ENCODE data around the gene MRPL53. TPM values are rescaled to one million over a fixed set of nuclear protein-coding genes. Genes with fewer than 3 reads are reported as not detected.

The MRPL53 gene
- total and polyA plus RNA-seq, 9 of the 15 experiments (the other 6 are each of a cell fraction or from before 2014, with no cell fraction given), result 11.5 to 87.9 (median 41.1) TPM

- no peak for TF ChIP-seq RUNX1 (IDR thresholded peaks at IDR 0.05; ENCODE audit: low read depth)
- peak; percentile 74 for TF ChIP-seq CXXC5 (CRISPR knock-in tag; IDR thresholded peaks at IDR 0.05)
- TF ChIP-seq, protein P1, sequence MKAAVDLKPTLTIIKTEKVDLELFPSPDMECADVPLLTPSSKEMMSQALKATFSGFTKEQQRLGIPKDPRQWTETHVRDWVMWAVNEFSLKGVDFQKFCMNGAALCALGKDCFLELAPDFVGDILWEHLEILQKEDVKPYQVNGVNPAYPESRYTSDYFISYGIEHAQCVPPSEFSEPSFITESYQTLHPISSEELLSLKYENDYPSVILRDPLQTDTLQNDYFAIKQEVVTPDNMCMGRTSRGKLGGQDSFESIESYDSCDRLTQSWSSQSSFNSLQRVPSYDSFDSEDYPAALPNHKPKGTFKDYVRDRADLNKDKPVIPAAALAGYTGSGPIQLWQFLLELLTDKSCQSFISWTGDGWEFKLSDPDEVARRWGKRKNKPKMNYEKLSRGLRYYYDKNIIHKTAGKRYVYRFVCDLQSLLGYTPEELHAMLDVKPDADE (conservative IDR thresholded peaks at IDR 0.05; ENCODE audit: control insufficient read depth, low read depth, low read length), result peak; percentile 57; the same call in 1 of the 2 replicates
- no peak for TF ChIP-seq FOXM1 (IDR thresholded peaks at IDR 0.05; ENCODE audit: low read depth)
- TF ChIP-seq FOXM1 (CRISPR knock-in tag; IDR thresholded peaks at IDR 0.05; ENCODE audit: low read depth), result no peak
- TF ChIP-seq, protein P2, sequence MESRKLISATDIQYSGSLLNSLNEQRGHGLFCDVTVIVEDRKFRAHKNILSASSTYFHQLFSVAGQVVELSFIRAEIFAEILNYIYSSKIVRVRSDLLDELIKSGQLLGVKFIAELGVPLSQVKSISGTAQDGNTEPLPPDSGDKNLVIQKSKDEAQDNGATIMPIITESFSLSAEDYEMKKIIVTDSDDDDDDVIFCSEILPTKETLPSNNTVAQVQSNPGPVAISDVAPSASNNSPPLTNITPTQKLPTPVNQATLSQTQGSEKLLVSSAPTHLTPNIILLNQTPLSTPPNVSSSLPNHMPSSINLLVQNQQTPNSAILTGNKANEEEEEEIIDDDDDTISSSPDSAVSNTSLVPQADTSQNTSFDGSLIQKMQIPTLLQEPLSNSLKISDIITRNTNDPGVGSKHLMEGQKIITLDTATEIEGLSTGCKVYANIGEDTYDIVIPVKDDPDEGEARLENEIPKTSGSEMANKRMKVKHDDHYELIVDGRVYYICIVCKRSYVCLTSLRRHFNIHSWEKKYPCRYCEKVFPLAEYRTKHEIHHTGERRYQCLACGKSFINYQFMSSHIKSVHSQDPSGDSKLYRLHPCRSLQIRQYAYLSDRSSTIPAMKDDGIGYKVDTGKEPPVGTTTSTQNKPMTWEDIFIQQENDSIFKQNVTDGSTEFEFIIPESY (CRISPR knock-in tag; IDR thresholded peaks at IDR 0.05), result no peak
- TF ChIP-seq XRCC4 (IDR thresholded peaks at IDR 0.05; ENCODE audit: extremely low read depth, insufficient read depth, insufficient read length), result no peak
- TF ChIP-seq, protein P3, sequence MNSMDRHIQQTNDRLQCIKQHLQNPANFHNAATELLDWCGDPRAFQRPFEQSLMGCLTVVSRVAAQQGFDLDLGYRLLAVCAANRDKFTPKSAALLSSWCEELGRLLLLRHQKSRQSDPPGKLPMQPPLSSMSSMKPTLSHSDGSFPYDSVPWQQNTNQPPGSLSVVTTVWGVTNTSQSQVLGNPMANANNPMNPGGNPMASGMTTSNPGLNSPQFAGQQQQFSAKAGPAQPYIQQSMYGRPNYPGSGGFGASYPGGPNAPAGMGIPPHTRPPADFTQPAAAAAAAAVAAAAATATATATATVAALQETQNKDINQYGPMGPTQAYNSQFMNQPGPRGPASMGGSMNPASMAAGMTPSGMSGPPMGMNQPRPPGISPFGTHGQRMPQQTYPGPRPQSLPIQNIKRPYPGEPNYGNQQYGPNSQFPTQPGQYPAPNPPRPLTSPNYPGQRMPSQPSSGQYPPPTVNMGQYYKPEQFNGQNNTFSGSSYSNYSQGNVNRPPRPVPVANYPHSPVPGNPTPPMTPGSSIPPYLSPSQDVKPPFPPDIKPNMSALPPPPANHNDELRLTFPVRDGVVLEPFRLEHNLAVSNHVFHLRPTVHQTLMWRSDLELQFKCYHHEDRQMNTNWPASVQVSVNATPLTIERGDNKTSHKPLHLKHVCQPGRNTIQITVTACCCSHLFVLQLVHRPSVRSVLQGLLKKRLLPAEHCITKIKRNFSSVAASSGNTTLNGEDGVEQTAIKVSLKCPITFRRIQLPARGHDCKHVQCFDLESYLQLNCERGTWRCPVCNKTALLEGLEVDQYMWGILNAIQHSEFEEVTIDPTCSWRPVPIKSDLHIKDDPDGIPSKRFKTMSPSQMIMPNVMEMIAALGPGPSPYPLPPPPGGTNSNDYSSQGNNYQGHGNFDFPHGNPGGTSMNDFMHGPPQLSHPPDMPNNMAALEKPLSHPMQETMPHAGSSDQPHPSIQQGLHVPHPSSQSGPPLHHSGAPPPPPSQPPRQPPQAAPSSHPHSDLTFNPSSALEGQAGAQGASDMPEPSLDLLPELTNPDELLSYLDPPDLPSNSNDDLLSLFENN (IDR thresholded peaks at IDR 0.05; ENCODE audit: low read depth in 2 of 2, low read length in 2 of 2), result no peak
- no peak for TF ChIP-seq BCL6 (CRISPR knock-in tag; IDR thresholded peaks at IDR 0.05)
- TF ChIP-seq, protein P4, sequence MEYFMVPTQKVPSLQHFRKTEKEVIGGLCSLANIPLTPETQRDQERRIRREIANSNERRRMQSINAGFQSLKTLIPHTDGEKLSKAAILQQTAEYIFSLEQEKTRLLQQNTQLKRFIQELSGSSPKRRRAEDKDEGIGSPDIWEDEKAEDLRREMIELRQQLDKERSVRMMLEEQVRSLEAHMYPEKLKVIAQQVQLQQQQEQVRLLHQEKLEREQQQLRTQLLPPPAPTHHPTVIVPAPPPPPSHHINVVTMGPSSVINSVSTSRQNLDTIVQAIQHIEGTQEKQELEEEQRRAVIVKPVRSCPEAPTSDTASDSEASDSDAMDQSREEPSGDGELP (CRISPR knock-in tag; IDR thresholded peaks at IDR 0.05; ENCODE audit: borderline replicate concordance), result peak; percentile 65; the same call in 1 of the 2 replicates
- 0 out of 2 replicates have a peak, but pooled peaks have one; percentile 55 for TF ChIP-seq RBM14 (IDR thresholded peaks at IDR 0.05; ENCODE audit: borderline replicate concordance, insufficient read depth, low read depth, low read length)
- peak; percentile 86 for TF ChIP-seq POLR2A (conservative IDR thresholded peaks at IDR 0.05)
- no peak for TF ChIP-seq TAF15 (IDR thresholded peaks at IDR 0.05; ENCODE audit: low read depth, low read length)
- peak; percentile 75 for TF ChIP-seq ZBTB17 (CRISPR knock-in tag; IDR thresholded peaks at IDR 0.05)
- peak in 1 of 2 experiments; percentile 77; a peak in 2 of 4 replicates for TF ChIP-seq SRF (CRISPR knock-in tag; IDR thresholded peaks at IDR 0.05)
- TF ChIP-seq TCF7 (IDR thresholded peaks at IDR 0.05; ENCODE audit: borderline replicate concordance), result no peak
- no peak for TF ChIP-seq HMG20A (CRISPR knock-in tag; conservative IDR thresholded peaks at IDR 0.05)
- TF ChIP-seq DDX20 (tag; IDR thresholded peaks at IDR 0.05; ENCODE audit: low read depth), result no peak
- TF ChIP-seq GABPB1 (CRISPR knock-in tag; IDR thresholded peaks at IDR 0.05), result peak; percentile 95
- no peak for TF ChIP-seq KDM1A (IDR thresholded peaks at IDR 0.05)
- TF ChIP-seq TFAM (CRISPR knock-in tag; conservative IDR thresholded peaks at IDR 0.05), result no peak
Measured at GRCh38 chr2:74507145-74507925, 34.9 kb upstream of the MRPL53 start, which contains the start of gene PCGF1 (continued).
